ENCODE results near the gene NFIX. TPM values are rescaled to one million over a fixed set of nuclear protein-coding genes. Genes with fewer than 3 reads are reported as not detected.

NFIX gene
- total RNA-seq, 4 donors from 2014 or later: 126 to 223 (median 176) TPM

GRCh38 chr19:13005253-13005652 lies 10.0 kb downstream of the NFIX start:
- no peaks in the 10 kb centered on the region for H3K36me3 ChIP-seq
- peaks cover 100% of the 10 kb centered on the region for H3K4me1 ChIP-seq
- no peaks in the 10 kb centered on the region for H3K27me3 ChIP-seq
- 46% methylated on average over 4 of the region's 4 CpGs for WGBS
- TF ChIP-seq EP300 (IDR thresholded peaks at IDR 0.05) (no peak), POLR2AphosphoS5 (IDR thresholded peaks at IDR 0.05) (no peak), CTCF (IDR thresholded peaks at IDR 0.05) (no peak), POLR2A (IDR thresholded peaks at IDR 0.05) (no peak)
- no peak for DNase-seq (ENCODE audit: low spot score in 2 of 2)
- no peaks in the 10 kb centered on the region for H3K9me3 ChIP-seq
- H3K27ac ChIP-seq: peak overlapping the region; percentile 97
- peak overlapping the region; percentile 30 for H3K4me3 ChIP-seq

GRCh38 chr19:13005861-13006370 lies 10.6 kb downstream of the NFIX start:
- TF ChIP-seq EP300 (IDR thresholded peaks at IDR 0.05): no peak
- no peak for TF ChIP-seq POLR2A (IDR thresholded peaks at IDR 0.05)
- no peak for TF ChIP-seq CTCF (IDR thresholded peaks at IDR 0.05)
- TF ChIP-seq POLR2AphosphoS5 (IDR thresholded peaks at IDR 0.05): no peak
- peaks cover 100% of the 10 kb centered on the region for H3K4me1 ChIP-seq
- no peaks in the 10 kb centered on the region for H3K9me3 ChIP-seq
- 49% methylated on average over 11 of the region's 12 CpGs for WGBS
- H3K4me3 ChIP-seq: peak overlapping the region; percentile 30
- no peaks in the 10 kb centered on the region for H3K27me3 ChIP-seq
- no peaks in the 10 kb centered on the region for H3K36me3 ChIP-seq
- peak overlapping the region; percentile 97 for H3K27ac ChIP-seq
- DNase-seq (ENCODE audit: low spot score in 2 of 2): no peak

- no peaks in the 10 kb centered on the region for H3K9me3 ChIP-seq
- H3K36me3 ChIP-seq: no peaks in the 10 kb centered on the region
- no peaks in the 10 kb centered on the region for H3K27me3 ChIP-seq
- peak overlapping the region; percentile 97 for H3K27ac ChIP-seq
- peak in 1 of 2 donors; percentile 75 for DNase-seq (ENCODE audit: low spot score in 2 of 2)
- TF ChIP-seq CTCF (IDR thresholded peaks at IDR 0.05) (no peak), EP300 (IDR thresholded peaks at IDR 0.05) (no peak), POLR2A (IDR thresholded peaks at IDR 0.05) (no peak), POLR2AphosphoS5 (IDR thresholded peaks at IDR 0.05) (no peak)
- H3K4me1 ChIP-seq: peaks cover 100% of the 10 kb centered on the region
- 29% methylated on average over 18 of the region's 28 CpGs for WGBS
- peak overlapping the region; percentile 30 for H3K4me3 ChIP-seq
Observed at GRCh38 chr19:13006431-13007281, 11.4 kb downstream of the NFIX start.

GRCh38 chr19:13007292-13008045 lies 12.2 kb downstream of the NFIX start:
- H3K36me3 ChIP-seq: no peaks in the 10 kb centered on the region
- peak overlapping the region; percentile 97 for H3K27ac ChIP-seq
- H3K4me1 ChIP-seq: peaks cover 100% of the 10 kb centered on the region
- 25% methylated on average over 15 of the region's 17 CpGs for WGBS
- H3K4me3 ChIP-seq: peak overlapping the region; percentile 30
- H3K27me3 ChIP-seq: no peaks in the 10 kb centered on the region
- H3K9me3 ChIP-seq: no peaks in the 10 kb centered on the region
- peak; percentile 89 to 94 for DNase-seq (ENCODE audit: low spot score in 2 of 2)
- TF ChIP-seq EP300 (IDR thresholded peaks at IDR 0.05) (no peak), CTCF (IDR thresholded peaks at IDR 0.05) (no peak), POLR2AphosphoS5 (IDR thresholded peaks at IDR 0.05) (peak in 2 of 3 donors; percentile 25 to 51)
